Measurements from ENCODE around the gene ACAD10.

- TF ChIP-seq POLR2AphosphoS5 (IDR thresholded peaks at IDR 0.05; ENCODE audit: low read depth, low read length) (no peak), TAF1 (IDR thresholded peaks at IDR 0.05; ENCODE audit: borderline replicate concordance, insufficient read depth, low read length) (no peak)
Observed at GRCh38 chr12:111656016-111656415, 29.8 kb upstream of the ACAD10 start.

Data from PFSK-1 (cell line).